HepG2 (cell line): ENCODE data around the gene GPR162. TPM values are rescaled to one million over a fixed set of nuclear protein-coding genes. Genes with fewer than 3 reads are reported as not detected.

Source experiments
- ATF1 ChIP-seq: IDR thresholded peaks from 2 replicates; pipeline ENCODE4 v1.6.1; 2016; ENCODE audit warnings: mild to moderate bottlenecking, control low read depth
- CREM ChIP-seq, 2 experiments: sonication (generic) in 1 of 2; formaldehyde crosslinking in 1 of 2; IDR thresholded peaks; 2 replicates each; pipeline versions ENCODE4 v1.4.0 to v1.6.1; 2016 to 2020; ENCODE audit warnings: antibody characterized with exemption in 1 of 2, mild to moderate bottlenecking in 1 of 2, missing genetic modification reagents in 1 of 2
- FOSL1 ChIP-seq: sonication (generic); formaldehyde crosslinking; IDR thresholded peaks from 2 replicates; pipeline ENCODE4 v1.9.0; 2021; ENCODE audit warnings: missing genetic modification reagents, borderline replicate concordance
- MEIS1 ChIP-seq: sonication (generic); formaldehyde crosslinking; IDR thresholded peaks from 2 replicates; pipeline ENCODE4 v1.9.0; 2021; ENCODE audit warnings: mild to moderate bottlenecking, missing genetic modification reagents, moderate library complexity, borderline replicate concordance
- TBX2 ChIP-seq: sonication (generic); formaldehyde crosslinking; IDR thresholded peaks from 2 replicates; pipeline ENCODE4 v1.5.0; 2020; ENCODE audit warnings: missing genetic modification reagents, mild to moderate bottlenecking, borderline replicate concordance
- ZNF207 ChIP-seq: fragments of 450-650 bp; IDR thresholded peaks from 2 replicates; pipeline ENCODE4 v1.6.1; 2016; ENCODE audit warnings: antibody characterized with exemption, borderline replicate concordance
- ZNF33A ChIP-seq: sonication (generic); formaldehyde crosslinking; IDR thresholded peaks from 2 replicates; pipeline ENCODE4 v1.5.1; 2020; ENCODE audit warnings: missing genetic modification reagents, mild to moderate bottlenecking, moderate library complexity, borderline replicate concordance
- ZNF441 ChIP-seq: sonication (generic); formaldehyde crosslinking; IDR thresholded peaks from 2 replicates; pipeline ENCODE4 v1.7.0; 2021; ENCODE audit warnings: missing genetic modification reagents, borderline replicate concordance
- ZNF709 ChIP-seq: sonication (generic); formaldehyde crosslinking; IDR thresholded peaks from 2 replicates; pipeline ENCODE4 v1.5.0; 2020; ENCODE audit warnings: mild to moderate bottlenecking, missing genetic modification reagents
- ZSCAN20 ChIP-seq: sonication (generic); formaldehyde crosslinking; IDR thresholded peaks from 2 replicates; pipeline ENCODE4 v1.4.0; 2020; ENCODE audit warnings: missing genetic modification reagents, mild to moderate bottlenecking, borderline replicate concordance
- ZSCAN31 ChIP-seq: sonication (generic); formaldehyde crosslinking; IDR thresholded peaks from 2 replicates; pipeline ENCODE4 v1.5.0; 2020; ENCODE audit warnings: low read depth, mild to moderate bottlenecking, missing genetic modification reagents
- polyA plus RNA-seq, 8 experiments: library from polyadenylated mRNA; depleted of rRNA in 3 of 8; stranded (reverse) in 7 of 8; unstranded in 1 of 8; fragments of >200 nt; fragmentation: Illumina TruSeq in 4 of 8; extraction: Trizol in 4 of 8; gene quantifications; 2 replicates each; pipeline versions ENCODE4 v1.2.1 to v1.2.3, GENCODE V29; 2011 to 2016; ENCODE audit warnings: low read depth in 4 of 8, missing spikeins in 1 of 8, mixed read lengths in 1 of 8; ENCODE audit not compliant: insufficient read depth in 1 of 8
- total RNA-seq, 5 experiments: library from RNA; depleted of rRNA; stranded (reverse); fragments of >200 nt; fragmentation: Illumina TruSeq; extraction: Trizol; gene quantifications; 2 replicates each; pipeline ENCODE4 v1.2.3, GENCODE V29; 2016; ENCODE audit warnings: low read depth in 1 of 5
- TF ChIP-seq, protein P1 (sequence below): sonication (generic); formaldehyde crosslinking; IDR thresholded peaks from 2 replicates; pipeline ENCODE4; 2020; ENCODE audit warnings: missing genetic modification reagents, mild to moderate bottlenecking, borderline replicate concordance
- TF ChIP-seq, protein P2 (sequence below): sonication (generic); formaldehyde crosslinking; IDR thresholded peaks from 2 replicates; pipeline ENCODE4 v1.5.0; 2020; ENCODE audit warnings: mild to moderate bottlenecking, missing genetic modification reagents
- TF ChIP-seq, protein P3 (sequence below): sonication (generic); formaldehyde crosslinking; IDR thresholded peaks from 2 replicates; pipeline ENCODE4 v1.8.0; 2022; ENCODE audit warnings: missing genetic modification reagents, mild to moderate bottlenecking, inconsistent platforms, borderline replicate concordance
- TF ChIP-seq, protein P4 (sequence below): sonication (generic); formaldehyde crosslinking; conservative IDR thresholded peaks from 2 replicates; pipeline ENCODE4 v1.8.0; 2022; ENCODE audit warnings: missing genetic modification reagents
- TF ChIP-seq, protein P5 (sequence below): IDR thresholded peaks from 2 replicates; pipeline ENCODE4 v1.6.1; 2016; ENCODE audit warnings: mild to moderate bottlenecking

GPR162 gene
- total and polyA plus RNA-seq, 2 of the 13 experiments (the other 11 are each of a cell fraction or from before 2014, with no cell fraction given), result 0.08 TPM; not detected in 1

DNA sequence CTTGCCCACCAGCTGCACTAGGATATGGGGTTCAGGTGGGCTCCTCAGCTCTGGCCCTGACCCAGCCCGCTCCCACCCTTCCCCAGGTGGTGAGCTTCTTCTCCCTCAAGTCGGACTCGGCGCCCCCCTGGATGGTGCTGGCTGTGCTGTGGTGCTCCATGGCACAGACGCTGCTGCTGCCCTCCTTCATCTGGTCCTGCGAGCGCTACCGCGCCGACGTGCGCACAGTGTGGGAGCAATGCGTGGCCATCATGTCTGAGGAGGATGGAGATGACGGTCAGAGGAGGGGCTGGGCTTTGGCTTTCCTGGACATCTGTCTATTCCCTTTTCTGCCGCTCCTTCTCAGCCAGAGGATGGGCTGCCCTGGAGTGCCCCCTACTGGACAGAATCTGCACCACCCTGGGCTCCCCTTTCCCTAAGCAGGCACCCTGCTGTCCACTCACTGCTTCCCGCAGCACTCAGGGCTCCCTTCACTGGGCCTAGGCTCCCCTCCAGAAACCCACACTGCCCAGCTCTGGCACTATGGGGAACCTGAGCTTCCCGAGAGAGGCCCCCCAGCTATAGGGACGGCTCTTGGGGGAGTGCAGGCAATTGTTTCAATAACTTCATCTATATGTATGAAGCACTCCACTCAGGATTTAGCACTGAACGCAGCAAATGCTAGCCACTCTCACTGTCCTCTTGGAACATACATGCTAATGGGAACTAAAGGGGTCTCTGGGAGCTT is 3.9 kb downstream of the GPR162 start (continued):
- TF ChIP-seq, protein P1, sequence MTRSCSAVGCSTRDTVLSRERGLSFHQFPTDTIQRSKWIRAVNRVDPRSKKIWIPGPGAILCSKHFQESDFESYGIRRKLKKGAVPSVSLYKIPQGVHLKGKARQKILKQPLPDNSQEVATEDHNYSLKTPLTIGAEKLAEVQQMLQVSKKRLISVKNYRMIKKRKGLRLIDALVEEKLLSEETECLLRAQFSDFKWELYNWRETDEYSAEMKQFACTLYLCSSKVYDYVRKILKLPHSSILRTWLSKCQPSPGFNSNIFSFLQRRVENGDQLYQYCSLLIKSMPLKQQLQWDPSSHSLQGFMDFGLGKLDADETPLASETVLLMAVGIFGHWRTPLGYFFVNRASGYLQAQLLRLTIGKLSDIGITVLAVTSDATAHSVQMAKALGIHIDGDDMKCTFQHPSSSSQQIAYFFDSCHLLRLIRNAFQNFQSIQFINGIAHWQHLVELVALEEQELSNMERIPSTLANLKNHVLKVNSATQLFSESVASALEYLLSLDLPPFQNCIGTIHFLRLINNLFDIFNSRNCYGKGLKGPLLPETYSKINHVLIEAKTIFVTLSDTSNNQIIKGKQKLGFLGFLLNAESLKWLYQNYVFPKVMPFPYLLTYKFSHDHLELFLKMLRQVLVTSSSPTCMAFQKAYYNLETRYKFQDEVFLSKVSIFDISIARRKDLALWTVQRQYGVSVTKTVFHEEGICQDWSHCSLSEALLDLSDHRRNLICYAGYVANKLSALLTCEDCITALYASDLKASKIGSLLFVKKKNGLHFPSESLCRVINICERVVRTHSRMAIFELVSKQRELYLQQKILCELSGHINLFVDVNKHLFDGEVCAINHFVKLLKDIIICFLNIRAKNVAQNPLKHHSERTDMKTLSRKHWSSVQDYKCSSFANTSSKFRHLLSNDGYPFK, result no peak
- TF ChIP-seq CREM (IDR thresholded peaks at IDR 0.05) (no peak), CREM (CRISPR knock-in tag; IDR thresholded peaks at IDR 0.05) (no peak), MEIS1 (CRISPR knock-in tag) (no peak), ZNF441 (CRISPR knock-in tag) (no peak), ZNF207 (no peak), ZSCAN31 (CRISPR knock-in tag) (no peak), ZSCAN20 (CRISPR knock-in tag) (no peak), ZNF33A (CRISPR knock-in tag) (no peak), TBX2 (CRISPR knock-in tag) (no peak; the same call in 1 of the 2 replicates), ATF1 (no peak), FOSL1 (no peak), ZNF709 (CRISPR knock-in tag) (no peak)
- TF ChIP-seq, protein P2, sequence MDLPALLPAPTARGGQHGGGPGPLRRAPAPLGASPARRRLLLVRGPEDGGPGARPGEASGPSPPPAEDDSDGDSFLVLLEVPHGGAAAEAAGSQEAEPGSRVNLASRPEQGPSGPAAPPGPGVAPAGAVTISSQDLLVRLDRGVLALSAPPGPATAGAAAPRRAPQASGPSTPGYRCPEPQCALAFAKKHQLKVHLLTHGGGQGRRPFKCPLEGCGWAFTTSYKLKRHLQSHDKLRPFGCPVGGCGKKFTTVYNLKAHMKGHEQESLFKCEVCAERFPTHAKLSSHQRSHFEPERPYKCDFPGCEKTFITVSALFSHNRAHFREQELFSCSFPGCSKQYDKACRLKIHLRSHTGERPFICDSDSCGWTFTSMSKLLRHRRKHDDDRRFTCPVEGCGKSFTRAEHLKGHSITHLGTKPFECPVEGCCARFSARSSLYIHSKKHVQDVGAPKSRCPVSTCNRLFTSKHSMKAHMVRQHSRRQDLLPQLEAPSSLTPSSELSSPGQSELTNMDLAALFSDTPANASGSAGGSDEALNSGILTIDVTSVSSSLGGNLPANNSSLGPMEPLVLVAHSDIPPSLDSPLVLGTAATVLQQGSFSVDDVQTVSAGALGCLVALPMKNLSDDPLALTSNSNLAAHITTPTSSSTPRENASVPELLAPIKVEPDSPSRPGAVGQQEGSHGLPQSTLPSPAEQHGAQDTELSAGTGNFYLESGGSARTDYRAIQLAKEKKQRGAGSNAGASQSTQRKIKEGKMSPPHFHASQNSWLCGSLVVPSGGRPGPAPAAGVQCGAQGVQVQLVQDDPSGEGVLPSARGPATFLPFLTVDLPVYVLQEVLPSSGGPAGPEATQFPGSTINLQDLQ (CRISPR knock-in tag), result no peak
- TF ChIP-seq, protein P3, sequence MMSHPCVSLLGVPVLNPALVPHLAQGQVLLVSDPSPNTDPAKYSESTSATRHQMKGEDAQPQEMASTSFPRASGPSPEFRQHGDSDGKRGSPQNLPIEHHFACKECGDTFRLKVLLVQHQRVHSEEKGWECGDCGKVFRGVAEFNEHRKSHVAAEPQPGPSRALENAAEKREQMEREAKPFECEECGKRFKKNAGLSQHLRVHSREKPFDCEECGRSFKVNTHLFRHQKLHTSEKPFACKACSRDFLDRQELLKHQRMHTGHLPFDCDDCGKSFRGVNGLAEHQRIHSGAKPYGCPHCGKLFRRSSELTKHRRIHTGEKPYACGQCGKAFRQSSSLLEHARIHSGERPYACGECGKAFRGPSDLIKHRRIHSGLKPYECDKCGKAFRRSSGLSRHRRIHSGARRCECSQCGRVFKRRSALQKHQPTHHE, result no peak
- TF ChIP-seq, protein P4, sequence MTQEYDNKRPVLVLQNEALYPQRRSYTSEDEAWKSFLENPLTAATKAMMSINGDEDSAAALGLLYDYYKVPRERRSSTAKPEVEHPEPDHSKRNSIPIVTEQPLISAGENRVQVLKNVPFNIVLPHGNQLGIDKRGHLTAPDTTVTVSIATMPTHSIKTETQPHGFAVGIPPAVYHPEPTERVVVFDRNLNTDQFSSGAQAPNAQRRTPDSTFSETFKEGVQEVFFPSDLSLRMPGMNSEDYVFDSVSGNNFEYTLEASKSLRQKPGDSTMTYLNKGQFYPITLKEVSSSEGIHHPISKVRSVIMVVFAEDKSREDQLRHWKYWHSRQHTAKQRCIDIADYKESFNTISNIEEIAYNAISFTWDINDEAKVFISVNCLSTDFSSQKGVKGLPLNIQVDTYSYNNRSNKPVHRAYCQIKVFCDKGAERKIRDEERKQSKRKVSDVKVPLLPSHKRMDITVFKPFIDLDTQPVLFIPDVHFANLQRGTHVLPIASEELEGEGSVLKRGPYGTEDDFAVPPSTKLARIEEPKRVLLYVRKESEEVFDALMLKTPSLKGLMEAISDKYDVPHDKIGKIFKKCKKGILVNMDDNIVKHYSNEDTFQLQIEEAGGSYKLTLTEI, result no peak
- TF ChIP-seq, protein P5, sequence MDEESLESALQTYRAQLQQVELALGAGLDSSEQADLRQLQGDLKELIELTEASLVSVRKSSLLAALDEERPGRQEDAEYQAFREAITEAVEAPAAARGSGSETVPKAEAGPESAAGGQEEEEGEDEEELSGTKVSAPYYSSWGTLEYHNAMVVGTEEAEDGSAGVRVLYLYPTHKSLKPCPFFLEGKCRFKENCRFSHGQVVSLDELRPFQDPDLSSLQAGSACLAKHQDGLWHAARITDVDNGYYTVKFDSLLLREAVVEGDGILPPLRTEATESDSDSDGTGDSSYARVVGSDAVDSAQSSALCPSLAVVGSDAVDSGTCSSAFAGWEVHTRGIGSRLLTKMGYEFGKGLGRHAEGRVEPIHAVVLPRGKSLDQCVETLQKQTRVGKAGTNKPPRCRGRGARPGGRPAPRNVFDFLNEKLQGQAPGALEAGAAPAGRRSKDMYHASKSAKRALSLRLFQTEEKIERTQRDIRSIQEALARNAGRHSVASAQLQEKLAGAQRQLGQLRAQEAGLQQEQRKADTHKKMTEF (CRISPR knock-in tag), result no peak
